ENCODE data around the gene WDR44.

- TF ChIP-seq EZH2 (IDR thresholded peaks at IDR 0.05; ENCODE audit: insufficient read depth, poor library complexity, severe bottlenecking) (no peak), EZH2phosphoT487 (IDR thresholded peaks at IDR 0.05; ENCODE audit: insufficient read depth, low read depth) (no peak)
These were observed 16.7 kb upstream of the WDR44 start for GRCh38 chrX:118329175-118329574.

All from GM23248 (cell line).